H1 (cell line): ENCODE measurements around the gene BRPF3. TPM values are rescaled to one million over a fixed set of nuclear protein-coding genes. Genes with fewer than 3 reads are reported as not detected.

Experiments used
- polyA plus RNA-seq, 7 experiments: library from polyadenylated mRNA; depleted of rRNA in 3 of 7; stranded (reverse) in 5 of 7; unstranded in 2 of 7; fragments of >200 nt in 5 of 7; fragments of 200-250 nt in 2 of 7; gene quantifications; 1 replicate in 5 of 7; 2 replicates in 1 of 7; 4 replicates in 1 of 7; pipeline versions ENCODE4 v1.2.1 to v1.2.3, GENCODE V29; 2011 to 2013; ENCODE audit warnings: missing spikeins in 2 of 7, mixed read lengths in 2 of 7
- total RNA-seq: library from RNA; stranded (reverse); fragmentation: NEBNext Ultra II Directional; extraction: Animal tissue kit (Norgen Biotek cat#: 25700); gene quantifications from 2 replicates; pipeline ENCODE4 v1.2.1, GENCODE V29; 2021
- TF ChIP-seq, protein P1 (sequence below): IDR thresholded peaks from 2 replicates; pipeline ENCODE4 v1.6.1; 2012; ENCODE audit warnings: low read length, inconsistent platforms

The BRPF3 gene
- total and polyA plus RNA-seq, 2 of the 8 experiments (the other 6 are each of a cell fraction or from before 2014, with no cell fraction given) = 26.0 to 37.5 TPM

GRCh38 chr6:36210182-36210581, 13.6 kb downstream of the BRPF3 start (continued):
- TF ChIP-seq, protein P1, sequence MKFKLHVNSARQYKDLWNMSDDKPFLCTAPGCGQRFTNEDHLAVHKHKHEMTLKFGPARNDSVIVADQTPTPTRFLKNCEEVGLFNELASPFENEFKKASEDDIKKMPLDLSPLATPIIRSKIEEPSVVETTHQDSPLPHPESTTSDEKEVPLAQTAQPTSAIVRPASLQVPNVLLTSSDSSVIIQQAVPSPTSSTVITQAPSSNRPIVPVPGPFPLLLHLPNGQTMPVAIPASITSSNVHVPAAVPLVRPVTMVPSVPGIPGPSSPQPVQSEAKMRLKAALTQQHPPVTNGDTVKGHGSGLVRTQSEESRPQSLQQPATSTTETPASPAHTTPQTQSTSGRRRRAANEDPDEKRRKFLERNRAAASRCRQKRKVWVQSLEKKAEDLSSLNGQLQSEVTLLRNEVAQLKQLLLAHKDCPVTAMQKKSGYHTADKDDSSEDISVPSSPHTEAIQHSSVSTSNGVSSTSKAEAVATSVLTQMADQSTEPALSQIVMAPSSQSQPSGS = no peak
